ENCODE results near the gene TMEM204. TPM values are rescaled to one million over a fixed set of nuclear protein-coding genes. Genes with fewer than 3 reads are reported as not detected.

Gene TMEM204
- total and polyA plus RNA-seq, 3 experiments from 2014 or later = 27.1 to 68.4 (median 30.9) TPM

GRCh38 chr16:1519831-1520230 is 13.6 kb upstream of the TMEM204 start:
- H3K4me1 Mint-ChIP-seq = no peaks in the 10 kb centered on the region
- Histone ChIP-seq H3K9me3 (ENCODE audit: low read length) (no peaks in the 10 kb centered on the region), H3K4me1 (ENCODE audit: insufficient read depth, low read length) (no peaks in the 10 kb centered on the region), H3K36me3 (ENCODE audit: insufficient read depth, low read length) (no peaks in the 10 kb centered on the region), H3K27me3 (ENCODE audit: insufficient read depth, low read length, poor library complexity, severe bottlenecking) (no peaks in the 10 kb centered on the region), H3K4me3 (ENCODE audit: low read length) (no peak overlapping the region), H3K27ac (ENCODE audit: low read depth, low read length) (no peak overlapping the region)
- CTCF ChIA-PET = no interaction called here
- peaks cover 0 to 5% (median 0%) of the 10 kb centered on the region in 3 donors for H3K36me3 Mint-ChIP-seq
- H3K27ac Mint-ChIP-seq = no peak overlapping the region
- H3K9me3 Mint-ChIP-seq = no peaks in the 10 kb centered on the region
- POLR2A ChIA-PET = no interaction called here
- H3K4me3 Mint-ChIP-seq = no peak overlapping the region
- H3K27me3 Mint-ChIP-seq = no peaks in the 10 kb centered on the region
- no peak for DNase-seq

- no peak for DNase-seq
- H3K27ac Mint-ChIP-seq = peak overlapping the region in 1 of 8 donors; percentile 26
- peaks cover 0 to 4% (median under 1%) of the 10 kb centered on the region in 3 donors for H3K4me1 Mint-ChIP-seq
- Histone ChIP-seq H3K27ac (ENCODE audit: low read depth, low read length) (no peak overlapping the region), H3K36me3 (ENCODE audit: insufficient read depth, low read length) (no peaks in the 10 kb centered on the region), H3K9me3 (ENCODE audit: low read length) (no peaks in the 10 kb centered on the region), H3K27me3 (ENCODE audit: insufficient read depth, low read length, poor library complexity, severe bottlenecking) (no peaks in the 10 kb centered on the region), H3K4me3 (ENCODE audit: low read length) (no peak overlapping the region), H3K4me1 (ENCODE audit: insufficient read depth, low read length) (peaks cover 3% of the 10 kb centered on the region)
- peaks cover 0 to 2% (median 0%) of the 10 kb centered on the region in 3 donors for H3K36me3 Mint-ChIP-seq
- no peaks in the 10 kb centered on the region for H3K27me3 Mint-ChIP-seq
- no peaks in the 10 kb centered on the region for H3K9me3 Mint-ChIP-seq
- ChIA-PET POLR2A (no interaction called here), CTCF (no interaction called here)
- no peak overlapping the region for H3K4me3 Mint-ChIP-seq
Observed at GRCh38 chr16:1520461-1520860, 13.0 kb upstream of the TMEM204 start.

DNA sequence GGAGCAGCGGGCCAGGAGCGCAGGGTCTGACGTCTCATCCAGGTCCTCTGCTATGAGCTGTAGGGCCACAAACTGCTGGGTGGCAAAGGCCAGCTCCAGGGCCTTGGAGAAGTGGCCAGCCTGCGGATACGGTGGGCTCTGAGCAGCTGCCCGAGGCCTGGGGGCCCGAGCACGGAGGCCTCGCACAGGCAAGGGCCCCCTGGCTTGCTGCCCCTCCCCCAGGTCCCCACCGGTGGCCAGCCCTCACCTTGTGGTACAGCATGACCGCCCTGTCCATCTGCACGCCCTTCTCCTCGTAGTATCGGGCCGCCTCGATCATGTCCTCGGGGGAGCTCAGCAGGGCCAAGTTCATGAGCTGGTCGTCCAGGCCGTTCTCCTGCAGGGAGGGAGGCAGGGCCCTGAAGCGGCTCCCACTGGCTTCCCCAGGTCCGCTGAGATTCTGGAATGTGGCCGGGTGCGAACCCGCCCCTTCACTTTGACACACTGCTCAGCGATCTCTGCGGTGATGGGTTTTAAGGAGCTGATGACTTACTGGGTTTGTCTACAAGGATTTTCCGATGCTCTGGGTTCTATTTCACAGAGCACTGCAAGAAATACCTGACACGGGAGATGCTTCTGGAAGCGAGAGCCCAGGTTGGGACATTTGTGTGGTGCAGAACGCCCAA is 9.8 kb upstream of the TMEM204 start:
- ChIA-PET POLR2A (no interaction called here), CTCF (no interaction called here)
- Mint-ChIP-seq H3K27me3 (no peaks in the 10 kb centered on the region), H3K27ac (peak overlapping the region in 1 of 8 donors; percentile 8), H3K4me1 (peaks cover 12 to 32% (median 12%) of the 10 kb centered on the region in 3 donors), H3K4me3 (peak overlapping the region in 1 of 7 donors; percentile 69), H3K36me3 (peaks cover 0 to 2% (median 0%) of the 10 kb centered on the region in 3 donors), H3K9me3 (no peaks in the 10 kb centered on the region)
- Histone ChIP-seq H3K27me3 (ENCODE audit: insufficient read depth, low read length, poor library complexity, severe bottlenecking) (no peaks in the 10 kb centered on the region), H3K4me1 (ENCODE audit: insufficient read depth, low read length) (peaks cover 34% of the 10 kb centered on the region), H3K4me3 (ENCODE audit: low read length) (no peak overlapping the region), H3K9me3 (ENCODE audit: low read length) (no peaks in the 10 kb centered on the region), H3K27ac (ENCODE audit: low read depth, low read length) (no peak overlapping the region), H3K36me3 (ENCODE audit: insufficient read depth, low read length) (no peaks in the 10 kb centered on the region)
- no peak for DNase-seq

DNA sequence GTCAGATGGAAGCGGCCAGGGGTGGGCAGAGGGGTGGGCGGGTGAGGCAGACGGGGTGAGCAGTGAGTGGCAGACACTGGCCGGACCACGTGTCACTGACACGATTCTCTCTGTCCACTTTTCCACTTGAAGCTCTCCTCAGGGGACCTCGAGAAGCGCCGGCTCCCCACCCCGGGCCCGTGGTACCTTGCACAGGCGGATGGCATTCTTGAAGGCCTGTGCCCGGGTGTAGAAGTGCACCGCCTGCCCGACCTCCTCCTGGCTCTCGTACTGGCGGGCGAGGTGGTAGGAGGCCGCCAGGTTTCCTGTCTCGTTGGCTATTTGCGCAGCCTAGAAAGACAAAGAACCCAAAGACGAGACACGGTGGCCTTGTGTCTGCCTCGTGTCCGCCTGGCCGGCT is 9.1 kb upstream of the TMEM204 start:
- Mint-ChIP-seq H3K27me3 (no peaks in the 10 kb centered on the region), H3K36me3 (peaks cover 0 to 2% (median 0%) of the 10 kb centered on the region in 3 donors), H3K4me1 (peaks cover 12 to 33% (median 12%) of the 10 kb centered on the region in 3 donors), H3K27ac (no peak overlapping the region), H3K9me3 (no peaks in the 10 kb centered on the region), H3K4me3 (no peak overlapping the region)
- CTCF ChIA-PET = interaction anchor here (1.3 kb wide), 1 partner anchor 15 kb away, joined by 4 read pairs; no protein-coding TSS in a partner anchor
- peaks cover 35% of the 10 kb centered on the region for H3K4me1 ChIP-seq (ENCODE audit: insufficient read depth, low read length)
- no peaks in the 10 kb centered on the region for H3K36me3 ChIP-seq (ENCODE audit: insufficient read depth, low read length)
- POLR2A ChIA-PET = interaction anchor here (0.6 kb wide), 1 partner anchor 39 kb away, joined by 3 read pairs; no protein-coding TSS in a partner anchor
- H3K4me3 ChIP-seq (ENCODE audit: low read length) = no peak overlapping the region
- H3K27me3 ChIP-seq (ENCODE audit: insufficient read depth, low read length, poor library complexity, severe bottlenecking) = no peaks in the 10 kb centered on the region
- no peaks in the 10 kb centered on the region for H3K9me3 ChIP-seq (ENCODE audit: low read length)
- no peak overlapping the region for H3K27ac ChIP-seq (ENCODE audit: low read depth, low read length)
- DNase-seq = no peak

DNA sequence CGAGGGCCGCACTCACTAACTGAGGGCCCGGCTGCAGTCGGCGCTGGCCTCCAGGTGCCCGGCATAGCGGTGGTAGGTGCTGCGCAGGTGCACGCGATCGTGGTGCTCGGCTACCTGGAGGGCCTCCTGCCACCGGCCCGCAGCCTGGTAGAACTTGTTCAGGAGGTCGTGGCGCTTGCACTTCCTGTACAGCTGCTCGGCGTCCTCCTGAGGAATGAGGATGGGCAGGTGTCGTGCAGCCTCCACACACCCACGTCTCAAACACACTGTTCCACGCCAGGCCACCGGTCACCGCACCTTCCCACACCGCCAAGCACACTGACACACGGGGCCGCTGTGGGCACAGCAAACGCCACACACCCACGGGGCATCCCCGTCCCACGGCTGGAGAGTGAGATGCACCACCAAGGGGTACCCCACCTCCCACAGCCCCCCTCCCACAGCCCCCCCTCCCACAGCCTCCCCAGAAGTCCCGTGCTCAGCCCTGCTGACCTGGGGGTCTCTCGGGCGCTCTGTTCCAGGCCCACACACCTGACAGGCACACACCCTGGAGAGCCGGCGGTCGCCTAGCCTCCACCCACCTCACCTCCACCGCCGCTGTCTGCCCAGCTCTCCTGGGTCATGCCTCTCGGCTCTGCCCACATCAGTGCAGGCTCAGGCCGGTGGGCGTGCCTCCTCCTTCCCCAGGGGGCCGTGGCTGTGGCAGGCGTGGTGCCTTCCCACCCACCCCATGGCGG is 7.4 kb upstream of the TMEM204 start:
- Histone ChIP-seq H3K27me3 (ENCODE audit: insufficient read depth, low read length, poor library complexity, severe bottlenecking) (no peaks in the 10 kb centered on the region), H3K4me1 (ENCODE audit: insufficient read depth, low read length) (peaks cover 35% of the 10 kb centered on the region), H3K4me3 (ENCODE audit: low read length) (no peak overlapping the region), H3K27ac (ENCODE audit: low read depth, low read length) (no peak overlapping the region), H3K9me3 (ENCODE audit: low read length) (no peaks in the 10 kb centered on the region), H3K36me3 (ENCODE audit: insufficient read depth, low read length) (no peaks in the 10 kb centered on the region)
- H3K4me3 Mint-ChIP-seq = peak overlapping the region; percentile 65 to 88 (median 78)
- CTCF ChIA-PET = interaction anchor here (1.2 kb wide), 1 partner anchor 9 kb away, joined by 4 read pairs; no protein-coding TSS in a partner anchor
- peaks cover 12 to 40% (median 15%) of the 10 kb centered on the region in 3 donors for H3K4me1 Mint-ChIP-seq
- peak in 2 of 5 donors; percentile 47 to 59 for DNase-seq
- H3K27ac Mint-ChIP-seq = peak overlapping the region in 6 of 8 donors; percentile 11 to 95 (median 78)
- no peaks in the 10 kb centered on the region for H3K36me3 Mint-ChIP-seq
- no peaks in the 10 kb centered on the region for H3K9me3 Mint-ChIP-seq
- no peaks in the 10 kb centered on the region for H3K27me3 Mint-ChIP-seq
- POLR2A ChIA-PET = interaction anchor here (0.6 kb wide), 1 partner anchor 10 kb away, joined by 3 read pairs; no protein-coding TSS in a partner anchor

- H3K9me3 Mint-ChIP-seq = no peaks in the 10 kb centered on the region
- no peak overlapping the region for H3K27ac ChIP-seq (ENCODE audit: low read depth, low read length)
- H3K36me3 Mint-ChIP-seq = no peaks in the 10 kb centered on the region
- H3K27me3 ChIP-seq (ENCODE audit: insufficient read depth, low read length, poor library complexity, severe bottlenecking) = no peaks in the 10 kb centered on the region
- POLR2A ChIA-PET = interaction anchor here (0.6 kb wide), 1 partner anchor 9 kb away, joined by 3 read pairs; no protein-coding TSS in a partner anchor
- no peaks in the 10 kb centered on the region for H3K9me3 ChIP-seq (ENCODE audit: low read length)
- H3K36me3 ChIP-seq (ENCODE audit: insufficient read depth, low read length) = no peaks in the 10 kb centered on the region
- CTCF ChIA-PET = interaction anchor here (1.2 kb wide), 1 partner anchor 11 kb away, joined by 3 read pairs; no protein-coding TSS in a partner anchor
- peaks cover 12 to 44% (median 15%) of the 10 kb centered on the region in 3 donors for H3K4me1 Mint-ChIP-seq
- no peaks in the 10 kb centered on the region for H3K27me3 Mint-ChIP-seq
- H3K27ac Mint-ChIP-seq = peak overlapping the region; percentile 50 to 84 (median 56)
- H3K4me3 ChIP-seq (ENCODE audit: low read length) = no peak overlapping the region
- peaks cover 35% of the 10 kb centered on the region for H3K4me1 ChIP-seq (ENCODE audit: insufficient read depth, low read length)
- DNase-seq = peak in 2 of 5 donors; percentile 50 to 60
- H3K4me3 Mint-ChIP-seq = peak overlapping the region; percentile 59 to 88 (median 78)
Observed at GRCh38 chr16:1526608-1527555, 6.6 kb upstream of the TMEM204 start.

GRCh38 chr16:1527836-1528811 is 5.3 kb upstream of the TMEM204 start:
- ChIA-PET POLR2A (no interaction called here), CTCF (interaction anchor here (1.2 kb wide), 1 partner anchor 10 kb away, joined by 3 read pairs; no protein-coding TSS in a partner anchor)
- Histone ChIP-seq H3K27ac (ENCODE audit: low read depth, low read length) (no peak overlapping the region), H3K9me3 (ENCODE audit: low read length) (no peaks in the 10 kb centered on the region), H3K4me1 (ENCODE audit: insufficient read depth, low read length) (peaks cover 45% of the 10 kb centered on the region), H3K4me3 (ENCODE audit: low read length) (no peak overlapping the region), H3K36me3 (ENCODE audit: insufficient read depth, low read length) (no peaks in the 10 kb centered on the region), H3K27me3 (ENCODE audit: insufficient read depth, low read length, poor library complexity, severe bottlenecking) (no peaks in the 10 kb centered on the region)
- peak in 1 of 5 donors; percentile 45 for DNase-seq
- no peaks in the 10 kb centered on the region for H3K9me3 Mint-ChIP-seq
- peaks cover 16 to 53% (median 17%) of the 10 kb centered on the region in 3 donors for H3K4me1 Mint-ChIP-seq
- peak overlapping the region in 6 of 7 donors; percentile 26 to 75 (median 55) for H3K4me3 Mint-ChIP-seq
- H3K36me3 Mint-ChIP-seq = no peaks in the 10 kb centered on the region
- H3K27ac Mint-ChIP-seq = peak overlapping the region in 5 of 8 donors; percentile 50 to 66 (median 58)
- no peaks in the 10 kb centered on the region for H3K27me3 Mint-ChIP-seq
